H1 (cell line): ENCODE data around the gene COL6A2. TPM values are rescaled to one million over a fixed set of nuclear protein-coding genes. Genes with fewer than 3 reads are reported as not detected.

Source experiments
- CTCF ChIA-PET: fragments of 300-600 bp; sonication (Branson Sonifier 250); formaldehyde crosslinking; loops from one replicate; lab custom pipeline; 2021; ENCODE audit not compliant: partially characterized antibody; lab: Charles Lee
- POLR2A ChIA-PET: fragments of 300-600 bp; sonication (Branson Sonifier 250); formaldehyde crosslinking; loops from one replicate; lab custom pipeline; 2021; ENCODE audit warnings: inconsistent platforms; ENCODE audit not compliant: partially characterized antibody; lab: Charles Lee
- DNase-seq, 2 experiments: peaks; one replicate each; pipeline versions ENCODE4 v3.0.0 to v3.0.0-alpha.2; 2010 to 2022; ENCODE audit warnings: low spot score in 2 of 2, low read depth in 1 of 2, mixed read lengths in 1 of 2
- FAIRE-seq: peaks from 2 replicates; lab custom pipeline; 2011; peaks lifted over from hg19 to GRCh38; lab: Jason Lieb, UNC
- H2AFZ ChIP-seq: 2 replicates; pipeline ENCODE4 v1.8.1; 2012; ENCODE audit warnings: low read length, inconsistent platforms
- H2AK5ac ChIP-seq: 2 replicates; pipeline ENCODE4 v1.6.1; 2013; ENCODE audit warnings: low read depth, low read length
- H2BK120ac ChIP-seq: replicated peaks from 2 replicates; pipeline ENCODE3; 2013; ENCODE audit warnings: low read depth, low read length, inconsistent platforms
- H2BK12ac ChIP-seq: 2 replicates; pipeline ENCODE4 v1.6.1; 2013; ENCODE audit warnings: low read depth, low read length
- H2BK15ac ChIP-seq: 2 replicates; pipeline ENCODE4 v1.6.1; 2013; ENCODE audit warnings: low read length
- H2BK20ac ChIP-seq: 2 replicates; pipeline ENCODE4 v1.6.1; 2013; ENCODE audit warnings: low read length
- H2BK5ac ChIP-seq: 2 replicates; pipeline ENCODE4 v1.6.1; 2013; ENCODE audit warnings: low read depth, low read length
- H3K14ac ChIP-seq: 2 replicates; pipeline ENCODE4 v1.6.1; 2013; ENCODE audit warnings: inconsistent platforms; ENCODE audit not compliant: insufficient read length
- H3K18ac ChIP-seq: 2 replicates; pipeline ENCODE4 v1.6.1; 2013; ENCODE audit warnings: low read length; ENCODE audit errors: extremely low read depth
- H3K23ac ChIP-seq: 2 replicates; pipeline ENCODE4 v1.6.1; 2013; ENCODE audit warnings: inconsistent platforms; ENCODE audit not compliant: insufficient read length
- H3K23me2 ChIP-seq: 2 replicates; pipeline ENCODE4 v1.6.1; 2013; ENCODE audit warnings: low read depth, low read length
- H3K27ac ChIP-seq: 2 replicates; pipeline ENCODE4 v1.6.1; 2011; ENCODE audit warnings: low read depth, low read length, inconsistent platforms
- H3K27me3 ChIP-seq, 4 experiments: replicated peaks in 1 of 4; 1 replicate in 1 of 4; 2 replicates in 3 of 4; pipeline versions ENCODE4 v1.6.1 to v1.8.1; 2011 to 2013; ENCODE audit warnings: low read length in 3 of 4, mild to moderate bottlenecking in 3 of 4, inconsistent platforms in 2 of 4, mixed read lengths in 2 of 4, moderate library complexity in 1 of 4; ENCODE audit not compliant: control insufficient read depth in 3 of 4, insufficient read depth in 3 of 4; ENCODE audit errors: extremely low read depth in 1 of 4
- H3K36me3 ChIP-seq, 4 experiments: 2 replicates each; pipeline versions ENCODE4 v1.6.1 to v1.8.1; 2011 to 2013; ENCODE audit warnings: mild to moderate bottlenecking in 4 of 4, low read length in 3 of 4, moderate library complexity in 2 of 4, control low read depth in 1 of 4, inconsistent platforms in 1 of 4; ENCODE audit not compliant: insufficient read depth in 4 of 4, control insufficient read depth in 2 of 4
- H3K4ac ChIP-seq: replicated peaks from 2 replicates; pipeline ENCODE3; 2013; ENCODE audit warnings: low read length, low read depth, mixed read lengths, inconsistent platforms; ENCODE audit not compliant: insufficient read length
- H3K4me1 ChIP-seq, 4 experiments: replicated peaks in 1 of 4; 1 replicate in 1 of 4; 2 replicates in 3 of 4; pipeline versions ENCODE4 v1.6.1 to v1.8.1; 2011 to 2013; ENCODE audit warnings: low read length in 3 of 4, inconsistent platforms in 2 of 4, mixed read lengths in 1 of 4; ENCODE audit not compliant: insufficient read depth in 4 of 4, control insufficient read depth in 3 of 4
- H3K4me2 ChIP-seq, 2 experiments: 2 replicates each; pipeline versions ENCODE4 v1.6.1 to v1.8.1; 2011 to 2013; ENCODE audit warnings: low read depth in 2 of 2, low read length in 2 of 2, control low read depth in 1 of 2, inconsistent platforms in 1 of 2, mild to moderate bottlenecking in 1 of 2; ENCODE audit not compliant: insufficient read depth in 1 of 2
- H3K4me3 ChIP-seq, 4 experiments: fragments of 200-600, 300-600 bp in 1 of 4; sonication (generic), shearing (Covaris generic), sonication (Bioruptor Twin) in 1 of 4; 2 replicates each; pipeline versions ENCODE4 v1.5.1 to v1.8.1; 2011 to 2016; ENCODE audit warnings: low read length in 4 of 4, low read depth in 3 of 4, control low read depth in 2 of 4, inconsistent platforms in 2 of 4, mild to moderate bottlenecking in 2 of 4, mixed read lengths in 1 of 4, moderate library complexity in 1 of 4; ENCODE audit not compliant: insufficient read depth in 2 of 4; ENCODE audit errors: extremely low read depth in 1 of 4
- H3K56ac ChIP-seq: replicated peaks from 2 replicates; pipeline ENCODE3; 2013; ENCODE audit warnings: low read depth, mild to moderate bottlenecking, mixed read lengths, low read length, inconsistent platforms; ENCODE audit not compliant: insufficient read length
- H3K79me1 ChIP-seq: 2 replicates; pipeline ENCODE4 v1.6.1; 2013; ENCODE audit warnings: low read depth, low read length, control low read depth
- H3K79me2 ChIP-seq, 2 experiments: 2 replicates each; pipeline versions ENCODE4 v1.6.1 to v1.8.1; 2012 to 2013; ENCODE audit warnings: low read length in 2 of 2, mild to moderate bottlenecking in 2 of 2, inconsistent platforms in 1 of 2; ENCODE audit not compliant: insufficient read depth in 2 of 2, control insufficient read depth in 1 of 2
- H3K9ac ChIP-seq, 4 experiments: replicated peaks in 1 of 4; 1 replicate in 1 of 4; 2 replicates in 3 of 4; pipeline versions ENCODE4 v1.6.1 to v1.8.1; 2011 to 2013; ENCODE audit warnings: low read depth in 3 of 4, low read length in 3 of 4, control low read depth in 2 of 4, mild to moderate bottlenecking in 2 of 4, moderate library complexity in 2 of 4, inconsistent platforms in 1 of 4; ENCODE audit errors: extremely low read depth in 1 of 4
- H3K9me3 ChIP-seq, 2 experiments: 2 replicates each; pipeline versions ENCODE4 v1.6.1 to v1.8.1; 2012 to 2013; ENCODE audit warnings: mild to moderate bottlenecking in 2 of 2, moderate library complexity in 2 of 2, control low read depth in 1 of 2, inconsistent platforms in 1 of 2, low read depth in 1 of 2, low read length in 1 of 2, mixed read lengths in 1 of 2; ENCODE audit not compliant: insufficient read depth in 2 of 2
- H4K20me1 ChIP-seq, 2 experiments: replicated peaks in 1 of 2; 2 replicates each; pipeline versions ENCODE3 to v1.8.1; 2011 to 2013; ENCODE audit warnings: inconsistent platforms in 2 of 2, low read length in 2 of 2, mild to moderate bottlenecking in 1 of 2; ENCODE audit not compliant: insufficient read depth in 2 of 2, control insufficient read depth in 1 of 2
- H4K5ac ChIP-seq: 2 replicates; pipeline ENCODE4 v1.6.1; 2013; ENCODE audit warnings: low read length, low read depth, mixed read lengths, inconsistent platforms; ENCODE audit not compliant: insufficient read length
- H4K8ac ChIP-seq: 2 replicates; pipeline ENCODE4 v1.8.0; 2013; ENCODE audit warnings: mild to moderate bottlenecking, moderate library complexity, low read length, inconsistent platforms; ENCODE audit not compliant: insufficient read depth; ENCODE audit errors: extremely low read depth
- H4K91ac ChIP-seq: replicated peaks from 2 replicates; pipeline ENCODE3; 2013; ENCODE audit warnings: low read length, mixed read lengths, inconsistent platforms; ENCODE audit not compliant: insufficient read length
- CEBPB ChIP-seq: IDR thresholded peaks from 2 replicates; pipeline ENCODE4 v1.6.1; 2012; ENCODE audit warnings: low read depth, low read length
- CREB1 ChIP-seq: IDR thresholded peaks from 2 replicates; pipeline ENCODE4 v1.6.1; 2012; ENCODE audit warnings: inconsistent platforms
- CTBP2 ChIP-seq: IDR thresholded peaks from 2 replicates; pipeline ENCODE4 v1.7.0; 2011; ENCODE audit warnings: borderline replicate concordance, mild to moderate bottlenecking, moderate library complexity, mixed read lengths, low read length; ENCODE audit not compliant: insufficient read depth, insufficient read length
- EP300 ChIP-seq, 2 experiments: IDR thresholded peaks; 1 replicate in 1 of 2; 2 replicates in 1 of 2; pipeline ENCODE4 v1.6.1; 2011 to 2012; ENCODE audit warnings: low read depth in 2 of 2, low read length in 2 of 2, mild to moderate bottlenecking in 2 of 2, borderline replicate concordance in 1 of 2, inconsistent platforms in 1 of 2, moderate library complexity in 1 of 2
- HDAC6 ChIP-seq: IDR thresholded peaks from one replicate; pipeline ENCODE4 v1.7.1; 2012; ENCODE audit warnings: low read depth, mild to moderate bottlenecking, inconsistent platforms, low read length, moderate library complexity
- JUN ChIP-seq: IDR thresholded peaks from 2 replicates; pipeline ENCODE4 v1.6.1; 2011; ENCODE audit warnings: low read depth, mild to moderate bottlenecking, improper control_type of control experiment, low read length
- KDM5A ChIP-seq: fragments of 200-600 bp; IDR thresholded peaks from 2 replicates; pipeline ENCODE4 v1.7.1; 2012; ENCODE audit warnings: mild to moderate bottlenecking, low read length, inconsistent platforms, mixed read lengths
- POLR2AphosphoS5 ChIP-seq: IDR thresholded peaks from 2 replicates; pipeline ENCODE4 v1.6.1; 2011; ENCODE audit warnings: low read depth, low read length
- RNF2 ChIP-seq: fragments of 200-900, 300-1000 bp; sonication (generic); IDR thresholded peaks from 2 replicates; pipeline ENCODE4 v1.7.1; 2016; ENCODE audit warnings: borderline replicate concordance, low read depth, mild to moderate bottlenecking, antibody characterized with exemption, low read length; ENCODE audit not compliant: poor library complexity, severe bottlenecking; ENCODE audit errors: missing control alignments
- SIN3A ChIP-seq, 2 experiments: IDR thresholded peaks in 1 of 2; conservative IDR thresholded peaks in 1 of 2; 2 replicates each; pipeline ENCODE4 v1.6.1; 2011 to 2012; ENCODE audit warnings: low read length in 2 of 2, improper control_type of control experiment in 1 of 2, low read depth in 1 of 2, mild to moderate bottlenecking in 1 of 2
- TBP ChIP-seq: IDR thresholded peaks from 2 replicates; pipeline ENCODE4 v1.6.1; 2011; ENCODE audit warnings: low read depth, low read length, improper control_type of control experiment
- WGBS, 2 experiments: shearing (Covaris generic) in 1 of 2; methylation state at CpG; one replicate each; pipeline versions ENCODE4 v1.1.6 to v1.1.7; 2013 to 2015; ENCODE audit warnings: low lambda C conversion rate in 2 of 2, mixed read lengths in 2 of 2, inconsistent platforms in 1 of 2, low coverage in 1 of 2, missing lambda C conversion rate in 1 of 2; ENCODE audit not compliant: insufficient replicate concordance in 2 of 2, insufficient coverage in 1 of 2, insufficient read length in 1 of 2; ENCODE audit errors: extremely low coverage in 1 of 2, missing lambda C conversion rate in 1 of 2; 5-methylcytosine and 5-hydroxymethylcytosine counted together
- polyA plus RNA-seq, 7 experiments: library from polyadenylated mRNA; depleted of rRNA in 3 of 7; stranded (reverse) in 5 of 7; unstranded in 2 of 7; fragments of >200 nt in 5 of 7; fragments of 200-250 nt in 2 of 7; gene quantifications; 1 replicate in 5 of 7; 2 replicates in 1 of 7; 4 replicates in 1 of 7; pipeline versions ENCODE4 v1.2.1 to v1.2.3, GENCODE V29; 2011 to 2013; ENCODE audit warnings: missing spikeins in 2 of 7, mixed read lengths in 2 of 7
- total RNA-seq: library from RNA; stranded (reverse); fragmentation: NEBNext Ultra II Directional; extraction: Animal tissue kit (Norgen Biotek cat#: 25700); gene quantifications from 2 replicates; pipeline ENCODE4 v1.2.1, GENCODE V29; 2021

Gene COL6A2
- total and polyA plus RNA-seq, 2 of the 8 experiments (the other 6 are each of a cell fraction or from before 2014, with no cell fraction given): 60.1 to 62.7 TPM

DNA sequence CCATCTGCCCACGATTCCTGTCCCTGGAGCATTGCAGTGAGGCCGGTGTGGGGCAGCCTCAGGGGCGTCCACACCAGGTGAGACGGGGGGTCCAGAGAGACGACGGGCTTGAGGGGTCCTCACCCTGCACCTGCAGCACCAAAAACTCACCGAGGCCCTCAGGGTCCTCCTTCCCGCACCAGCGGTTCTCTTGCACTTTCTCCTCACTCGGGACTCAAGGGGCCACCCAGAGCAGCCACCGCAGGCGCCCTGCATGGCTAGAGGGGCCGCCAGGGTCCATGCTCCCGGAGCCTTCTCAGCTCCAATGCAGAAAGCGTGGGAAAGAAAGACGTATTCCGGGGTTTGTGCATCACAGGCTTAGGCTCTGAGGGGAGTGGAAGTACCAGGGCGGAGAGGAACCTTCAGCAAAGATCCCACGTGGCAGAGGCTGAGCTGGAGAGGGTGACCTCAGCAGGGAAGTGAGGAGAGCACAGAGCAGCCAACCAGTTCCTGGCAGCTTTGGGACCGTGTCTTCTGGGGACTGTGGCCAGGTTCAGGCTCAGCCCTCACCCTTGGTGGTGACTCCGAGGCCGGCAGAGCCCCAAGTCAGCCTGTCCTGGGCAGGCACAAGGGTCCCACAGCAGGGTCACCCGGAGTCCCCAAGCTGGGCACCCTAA, 19.5 kb upstream of the COL6A2 start:
- Histone ChIP-seq H2AFZ (no peak overlapping the region), H3K79me2 (no peaks in the 10 kb centered on the region), H3K4me2 (no peak overlapping the region), H3K36me3 (no peaks in the 10 kb centered on the region), H2BK20ac (no peak overlapping the region), H4K8ac (no peak overlapping the region), H3K4ac (no peak overlapping the region), H3K56ac (no peak overlapping the region), H2BK15ac (no peak overlapping the region), H3K27ac (no peak overlapping the region), H2AK5ac (no peak overlapping the region), H3K14ac (no peak overlapping the region), H3K18ac (no peak overlapping the region), H3K4me1 (no peaks in the 10 kb centered on the region; a peak in 1 of 7 replicates), H2BK120ac (no peak overlapping the region), H4K5ac (no peak overlapping the region), H3K27me3 (no peaks in the 10 kb centered on the region), H2BK5ac (no peak overlapping the region), H4K20me1 (peaks cover 0 to 3% of the 10 kb centered on the region in 2 experiments), H3K4me3 (no peak overlapping the region), H3K79me1 (no peaks in the 10 kb centered on the region), H3K9me3 (no peaks in the 10 kb centered on the region), H2BK12ac (no peak overlapping the region), H3K9ac (no peak overlapping the region), H3K23ac (no peak overlapping the region), H4K91ac (no peak overlapping the region), H3K23me2 (0 out of 2 replicates have a peak, but pooled peaks cover 2% of the 10 kb centered on the region)
- DNase-seq (no peak), FAIRE-seq (no peak)
- TF ChIP-seq CTBP2 (no peak), EP300 (IDR thresholded peaks at IDR 0.05; ENCODE audit: borderline replicate concordance in 1 of 2, low read depth in 2 of 2, low read length in 2 of 2) (no peak), SIN3A (conservative IDR thresholded peaks at IDR 0.05 in 1 of 2, IDR thresholded peaks at IDR 0.05 in 1 of 2; ENCODE audit: low read depth in 1 of 2, low read length in 2 of 2) (no peak), JUN (no peak), HDAC6 (no peak), POLR2AphosphoS5 (no peak), CEBPB (no peak), RNF2 (no peak), KDM5A (no peak), TBP (no peak), CREB1 (no peak)
- WGBS, 2 experiments: 86% methylated on average over 22 of the region's 23 CpGs; no CpG with 5 or more reads in 1 of the 2 experiments
- CTCF ChIA-PET: interaction anchor here (0.8 kb wide), 2 partner anchors 65 to 107 kb away, joined by 3 read pairs; no protein-coding TSS in a partner anchor
- POLR2A ChIA-PET: no interaction called here
